Activated T-cell treated with anti-CD3 and anti-CD28 coated beads, Interleukin-2, amount 50 U/mL, for 48 hours (primary cell): ENCODE results near the gene CORIN.

Source experiments
- DNase-seq, 2 experiments: peaks; one replicate each; pipeline ENCODE4 v3.0.0-alpha.2; 2020

The CORIN gene

DNA sequence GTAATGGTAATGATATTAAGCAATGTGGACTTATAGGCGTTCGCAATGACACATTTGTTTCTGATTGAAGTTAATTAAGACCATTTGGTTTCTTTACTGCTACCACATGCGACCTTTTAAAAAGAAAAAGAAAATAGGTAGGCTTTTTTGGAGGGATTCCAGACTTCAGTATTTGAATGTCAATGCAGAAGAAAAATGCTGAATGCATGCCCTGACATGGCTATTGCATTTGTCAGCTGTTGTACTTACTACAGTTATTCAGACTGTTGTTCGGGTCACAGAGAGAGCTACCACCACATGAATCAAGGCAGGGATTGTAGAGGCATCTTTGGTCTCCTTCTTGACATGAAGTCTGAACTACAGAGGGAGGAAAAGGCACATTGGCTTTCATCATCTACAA lies 163.7 kb downstream of the CORIN start:
- DNase-seq: no peak

DNA sequence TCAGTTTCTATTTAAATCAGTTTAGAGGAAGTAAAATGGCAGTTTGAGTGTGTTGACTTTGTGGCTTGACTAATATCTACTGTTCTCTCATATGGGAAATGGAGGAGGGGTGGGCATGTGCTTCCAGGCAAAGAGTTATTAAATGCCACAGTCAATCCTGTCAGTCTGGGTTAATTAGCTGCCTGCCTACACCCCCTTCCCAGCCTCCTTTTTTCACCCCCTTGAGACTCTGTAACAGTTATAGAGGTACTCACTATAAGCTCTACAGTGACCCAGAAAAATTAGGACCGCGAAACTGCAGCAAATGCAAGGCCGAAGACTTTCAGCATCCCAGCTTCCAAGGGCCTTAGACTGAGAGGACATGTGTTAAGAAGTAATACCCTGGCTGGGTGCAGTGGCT lies 165.2 kb downstream of the CORIN start:
- no peak for DNase-seq

DNA sequence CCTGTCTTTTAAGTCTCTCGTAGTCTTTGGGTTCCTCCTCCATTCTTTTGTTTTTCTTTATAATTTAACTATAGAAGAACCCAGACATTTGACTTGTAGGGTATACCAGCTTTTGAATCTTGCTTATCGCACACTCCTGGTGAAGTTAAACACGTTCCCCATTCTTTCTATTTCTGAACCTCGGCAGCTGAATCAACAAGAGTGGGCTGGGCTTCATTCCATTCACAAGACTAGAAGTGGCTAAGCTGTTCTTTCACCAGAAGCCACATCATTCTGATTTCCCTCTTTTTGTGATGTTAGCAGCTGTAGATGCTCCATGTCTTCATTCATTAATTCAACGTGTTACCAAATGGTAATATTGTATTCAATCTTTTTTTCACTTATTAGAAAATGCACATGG lies 167.9 kb downstream of the CORIN start:
- no peak for DNase-seq

DNA sequence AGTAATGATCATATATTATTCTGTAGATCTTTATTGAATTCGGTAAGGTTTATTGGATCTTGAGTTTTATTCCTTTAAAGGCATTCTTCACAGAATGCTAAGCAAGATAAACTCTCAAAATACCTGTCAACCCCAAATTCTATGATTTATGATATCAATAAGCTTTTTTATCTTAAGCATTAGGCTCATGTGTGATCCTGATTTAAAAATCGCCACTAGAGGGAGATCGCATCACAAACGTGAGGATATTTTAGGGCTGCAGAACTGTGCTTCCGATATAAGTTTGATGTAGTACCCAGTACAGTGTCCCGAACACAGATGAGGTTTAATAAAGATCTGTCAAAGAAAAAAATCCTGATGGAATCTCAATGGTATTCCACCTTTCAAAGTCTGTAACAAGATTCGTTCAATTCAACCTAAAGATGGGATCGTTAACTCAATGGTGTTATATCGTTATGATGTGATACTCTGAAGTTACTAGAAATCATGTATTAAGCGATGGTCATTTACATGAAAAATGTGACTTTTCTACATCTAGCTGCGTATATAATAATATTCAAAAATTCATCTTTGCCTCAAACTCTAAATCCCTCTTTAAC lies 169.0 kb downstream of the CORIN start:
- no peak for DNase-seq

DNA sequence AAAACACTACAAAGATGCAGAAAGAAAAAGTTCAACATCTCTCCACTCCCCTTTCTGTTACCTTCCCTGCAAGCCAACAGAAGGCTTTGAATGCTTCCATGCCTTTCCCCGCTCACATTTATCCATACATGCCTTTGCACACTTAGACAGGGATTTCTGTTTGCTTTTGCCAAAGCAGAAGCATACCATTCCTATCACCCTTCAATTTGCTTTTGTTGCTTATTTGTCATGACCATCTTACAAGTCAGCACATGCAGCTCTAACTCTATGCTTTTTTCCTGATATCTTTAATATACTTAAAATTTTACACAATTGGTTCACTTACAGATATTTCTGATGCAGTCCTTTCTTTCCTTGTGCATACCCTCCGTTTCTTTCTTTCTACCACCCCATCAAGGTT lies 169.6 kb downstream of the CORIN start:
- DNase-seq: no peak

DNA sequence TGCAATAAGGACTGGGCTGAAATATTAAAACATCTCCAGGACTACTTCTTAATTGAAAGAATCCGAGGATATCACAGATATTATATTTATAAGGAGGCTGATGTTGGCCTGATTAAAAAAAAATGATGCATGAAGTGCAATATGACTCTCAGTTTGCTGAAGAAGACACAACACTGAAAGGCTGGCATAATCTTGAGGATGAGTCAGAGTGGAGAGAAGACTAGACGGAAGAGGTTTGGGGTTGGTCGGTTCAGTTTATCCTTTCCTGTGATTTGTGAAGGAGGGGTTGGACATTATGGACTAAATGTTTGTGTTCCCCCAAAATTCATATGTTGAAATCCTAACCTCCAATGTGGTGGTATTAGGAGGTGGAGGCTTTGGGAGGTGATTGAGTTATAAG lies 170.3 kb downstream of the CORIN start:
- DNase-seq: no peak

- no peak for DNase-seq
Measured at GRCh38 chr4:47664051-47664826, 173.6 kb downstream of the CORIN start.

- peak; percentile 36 to 50 for DNase-seq
Measured at GRCh38 chr4:47662975-47663374, 174.9 kb downstream of the CORIN start.

DNA sequence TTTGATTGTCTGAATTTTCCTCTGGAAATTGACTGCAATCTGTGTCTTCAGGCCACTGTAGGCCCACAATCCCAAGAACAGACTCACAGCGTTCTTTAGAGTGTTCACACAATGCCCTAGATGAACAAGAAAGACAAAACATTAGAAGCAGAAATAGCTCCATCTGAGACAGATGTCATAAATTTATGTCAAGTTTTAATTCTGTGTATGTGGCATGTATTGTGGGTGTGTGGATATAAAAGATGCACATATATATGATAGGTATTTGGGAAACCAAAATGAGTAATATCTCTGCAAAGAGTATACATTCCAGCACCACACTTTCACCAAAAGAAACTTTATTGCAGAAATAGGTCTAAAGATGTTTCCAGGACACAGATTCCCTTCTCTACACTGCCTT lies 176.1 kb downstream of the CORIN start:
- DNase-seq: no peak

DNA sequence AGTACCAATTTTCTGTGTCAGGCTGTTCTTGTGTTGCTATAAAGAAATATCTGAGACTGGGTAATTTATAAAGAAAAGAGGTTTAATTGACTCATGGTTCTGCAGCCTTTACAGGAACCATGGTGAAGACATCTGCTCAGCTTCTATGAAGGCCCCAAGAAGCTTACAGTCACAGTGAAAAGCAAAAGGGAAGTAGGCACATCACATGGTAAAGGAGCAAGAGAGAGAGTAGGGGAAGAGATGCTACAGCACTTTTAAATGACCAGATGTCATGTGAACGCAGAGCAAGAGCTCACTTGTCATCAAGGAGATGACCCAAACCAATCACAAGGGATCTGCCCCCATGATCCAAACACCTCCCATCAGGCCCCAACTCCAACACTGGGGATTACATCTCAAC lies 178.5 kb downstream of the CORIN start:
- no peak for DNase-seq

- no peak for DNase-seq
Measured at GRCh38 chr4:47654972-47655693, 182.7 kb downstream of the CORIN start.

DNA sequence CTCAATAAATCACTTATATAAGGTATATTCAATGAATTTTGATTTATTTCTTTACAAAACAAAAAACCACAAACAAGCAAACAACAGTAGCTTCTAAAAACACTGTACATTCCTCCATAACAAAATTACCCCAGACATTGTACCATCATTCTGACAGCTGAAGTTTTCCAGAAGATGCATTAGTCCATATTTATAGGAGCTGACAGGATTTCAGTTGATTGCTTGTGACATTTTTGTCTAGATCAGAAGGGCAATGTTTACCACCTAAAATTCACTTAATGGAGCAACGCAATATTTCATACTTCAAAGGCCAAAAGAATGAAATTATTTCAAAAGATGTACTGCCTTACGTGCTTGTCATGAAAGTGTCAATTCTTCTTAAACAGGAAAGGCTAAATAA lies 185.8 kb downstream of the CORIN start:
- DNase-seq: no peak

- DNase-seq: no peak
Measured at GRCh38 chr4:47651231-47651630, 186.6 kb downstream of the CORIN start.

GRCh38 chr4:47650584-47651130 lies 187.2 kb downstream of the CORIN start:
- no peak for DNase-seq

GRCh38 chr4:47647544-47647943 lies 190.3 kb downstream of the CORIN start:
- DNase-seq: no peak

DNA sequence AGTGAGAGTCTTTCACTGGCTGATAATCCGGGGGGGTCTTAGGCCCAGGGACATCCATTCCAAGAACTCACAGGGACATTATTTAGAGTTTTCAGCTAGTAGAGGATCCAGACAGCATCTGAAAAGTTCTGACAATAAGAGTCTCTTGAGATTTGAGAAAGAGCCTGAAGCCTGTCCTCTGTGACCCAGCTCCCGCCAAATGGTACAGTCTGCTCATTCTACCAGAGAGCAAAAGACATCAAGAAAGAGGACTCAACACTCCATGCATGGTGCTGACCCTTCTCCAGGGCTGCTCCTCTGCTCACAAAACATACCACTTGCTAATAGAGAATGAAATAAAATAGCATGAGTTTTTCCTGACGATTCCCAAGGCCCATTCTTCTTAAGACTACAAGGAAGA lies 190.8 kb downstream of the CORIN start:
- no peak for DNase-seq

GRCh38 chr4:47646372-47646771 lies 191.5 kb downstream of the CORIN start:
- no peak for DNase-seq

GRCh38 chr4:47643845-47644244 lies 194.0 kb downstream of the CORIN start:
- DNase-seq: no peak

DNA sequence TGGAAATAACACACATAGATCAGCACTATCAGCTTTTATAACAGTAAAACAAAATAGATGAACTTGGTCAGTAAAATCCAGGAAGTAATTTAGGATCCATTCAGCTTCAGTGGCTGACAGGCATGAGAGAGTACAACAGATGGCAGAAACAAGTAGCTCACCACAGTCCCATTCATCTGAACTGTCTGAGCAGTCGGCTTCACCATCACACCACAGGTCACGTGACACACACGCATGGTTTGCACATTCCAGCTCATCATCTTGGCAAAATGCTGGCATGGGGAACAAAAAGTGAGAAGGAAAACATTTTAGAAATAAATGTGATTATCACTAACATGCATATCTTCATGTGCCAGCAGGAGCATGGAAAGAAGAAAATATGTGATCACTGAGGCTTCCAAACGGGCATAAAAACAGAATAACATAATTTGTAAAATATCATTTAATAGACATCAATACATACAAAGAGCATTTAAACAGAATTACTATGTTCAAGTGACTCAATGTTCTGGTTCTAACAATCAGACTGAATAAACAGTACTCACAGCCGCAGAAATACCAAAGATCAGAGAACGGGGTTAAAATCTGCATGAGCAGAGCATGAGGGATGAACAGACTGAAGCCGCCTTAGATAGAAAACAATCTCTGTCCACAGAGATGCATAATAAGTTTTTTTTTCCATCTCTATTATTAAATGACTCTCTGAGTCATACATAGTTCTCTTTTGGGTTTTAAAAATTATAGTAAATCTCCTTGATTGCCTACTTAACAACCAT lies 194.7 kb downstream of the CORIN start:
- DNase-seq: no peak

GRCh38 chr4:47642191-47642830 lies 195.6 kb downstream of the CORIN start:
- no peak for DNase-seq

GRCh38 chr4:47641755-47642154 lies 196.1 kb downstream of the CORIN start:
- no peak for DNase-seq

DNA sequence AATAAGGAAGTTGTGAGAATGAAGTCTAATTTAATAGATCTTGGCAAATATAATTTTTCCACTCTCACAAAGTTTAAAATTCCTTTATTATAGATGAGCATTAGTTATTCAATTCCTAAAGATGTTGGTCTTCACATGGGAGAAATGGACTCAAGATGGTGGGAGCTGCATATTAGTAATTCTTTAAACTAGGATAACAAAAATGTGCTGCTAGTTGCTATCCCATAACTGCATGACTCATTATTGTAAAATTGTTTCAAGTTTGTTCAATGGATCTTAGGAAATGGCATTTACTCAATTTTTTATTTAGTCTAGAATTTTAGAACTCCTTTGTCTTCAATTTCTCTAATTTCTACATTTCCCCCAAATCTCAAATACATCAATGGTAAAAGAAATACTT lies 197.0 kb downstream of the CORIN start:
- DNase-seq: no peak

GRCh38 chr4:47639531-47639930 lies 198.3 kb downstream of the CORIN start:
- DNase-seq: no peak
